BLaER1 (cell line): Measurements from ENCODE around the gene NSMCE4A.
"Not testable (repeated sequence)": the region's sequence is repeated elsewhere in the genome, so short reads cannot be mapped to it uniquely, and the experiment has no call there.

Experiments
- H3K27ac ChIP-seq: shearing (Covaris generic); formaldehyde crosslinking; 2 replicates; pipeline ENCODE4 v1.8.1; 2022
- H3K27me3 ChIP-seq: shearing (Covaris generic); formaldehyde crosslinking; 2 replicates; pipeline ENCODE4 v1.8.1; 2022
- H3K36me3 ChIP-seq: shearing (Covaris generic); formaldehyde crosslinking; 2 replicates; pipeline ENCODE4 v1.8.1; 2022
- H3K4me1 ChIP-seq: shearing (Covaris generic); formaldehyde crosslinking; 2 replicates; pipeline ENCODE4 v1.8.1; 2022
- H3K4me2 ChIP-seq: shearing (Covaris generic); formaldehyde crosslinking; 2 replicates; pipeline ENCODE4 v1.8.1; 2022
- H3K4me3 ChIP-seq: shearing (Covaris generic); formaldehyde crosslinking; 2 replicates; pipeline ENCODE4 v1.8.1; 2022
- H3K9ac ChIP-seq: shearing (Covaris generic); formaldehyde crosslinking; 2 replicates; pipeline ENCODE4 v1.8.1; 2022
- H3K9me3 ChIP-seq: shearing (Covaris generic); formaldehyde crosslinking; 2 replicates; pipeline ENCODE4 v1.8.1; 2022
- H4K20me1 ChIP-seq: shearing (Covaris generic); formaldehyde crosslinking; 2 replicates; pipeline ENCODE4 v1.8.1; 2022
- Cebpa-rat ChIP-seq: shearing (Covaris generic); IDR thresholded peaks from 2 replicates; pipeline ENCODE4 v1.8.1; 2022

NSMCE4A gene

DNA sequence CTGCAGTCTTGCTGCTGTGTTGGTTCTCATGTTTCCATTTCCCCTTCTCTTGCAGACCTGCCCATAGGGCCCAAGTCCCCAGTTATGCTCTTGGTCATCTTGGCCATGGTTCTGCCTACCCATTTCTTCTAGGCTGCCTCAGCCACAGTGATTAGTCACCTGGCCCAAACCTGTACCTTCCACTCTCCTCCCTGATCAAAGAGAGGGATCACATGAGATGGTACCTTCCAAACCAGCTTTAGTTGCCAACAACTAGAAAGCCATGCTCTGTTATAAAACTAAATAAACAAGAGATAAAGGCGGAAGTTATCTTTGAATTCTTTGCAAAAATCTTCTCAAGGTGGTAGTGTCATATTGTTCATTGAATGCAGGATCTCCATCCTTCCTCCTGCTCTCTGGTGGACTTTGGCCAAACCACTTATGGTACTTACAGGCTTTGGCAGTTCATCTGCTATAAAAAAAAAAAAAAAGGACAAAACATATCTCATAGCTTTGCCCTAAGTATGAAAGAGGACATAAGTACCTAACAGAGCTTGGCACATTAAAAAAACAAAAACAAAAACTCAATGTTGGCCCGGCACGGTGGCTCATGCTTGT is 39.7 kb upstream of the NSMCE4A start:
- Histone ChIP-seq H3K27ac (no peak overlapping the region), H3K36me3 (no peaks in the 10 kb centered on the region), H3K4me1 (peaks cover 14% of the 10 kb centered on the region), H3K9ac (no peak overlapping the region), H3K4me2 (no peak overlapping the region), H4K20me1 (no peaks in the 10 kb centered on the region), H3K27me3 (no peaks in the 10 kb centered on the region), H3K9me3 (no peaks in the 10 kb centered on the region; the same call in 1 of the 2 replicates), H3K4me3 (no peak overlapping the region)
- no peak for TF ChIP-seq Cebpa-rat

DNA sequence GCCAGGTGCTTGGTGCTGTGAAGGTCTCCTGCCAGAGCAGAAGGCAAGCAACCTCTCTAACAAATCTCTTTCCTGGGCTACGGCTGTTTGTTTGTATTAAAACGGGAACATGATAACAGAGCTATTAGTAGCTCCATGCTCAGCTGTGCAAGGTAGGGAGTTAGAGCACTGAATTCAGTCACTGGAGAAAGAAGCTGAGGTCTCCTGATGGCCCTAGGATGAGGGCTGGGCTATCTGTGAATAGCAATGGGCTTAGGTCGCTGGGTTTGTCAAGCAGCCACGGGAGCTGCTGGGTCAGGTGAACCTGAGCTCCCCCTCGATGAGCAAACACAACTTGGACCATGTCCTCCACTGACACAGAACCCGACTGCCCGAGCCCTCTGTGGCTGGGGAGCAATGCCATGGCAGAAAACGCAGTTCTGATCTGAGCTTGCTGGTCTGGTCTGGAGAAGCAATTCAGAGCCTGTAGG is 38.3 kb upstream of the NSMCE4A start:
- no peak for TF ChIP-seq Cebpa-rat
- Histone ChIP-seq H3K4me1 (peaks cover 14% of the 10 kb centered on the region), H3K36me3 (no peaks in the 10 kb centered on the region), H4K20me1 (no peaks in the 10 kb centered on the region), H3K4me3 (no peak overlapping the region), H3K27me3 (no peaks in the 10 kb centered on the region), H3K9ac (no peak overlapping the region), H3K9me3 (no peaks in the 10 kb centered on the region; the same call in 1 of the 2 replicates), H3K4me2 (no peak overlapping the region), H3K27ac (no peak overlapping the region)

DNA sequence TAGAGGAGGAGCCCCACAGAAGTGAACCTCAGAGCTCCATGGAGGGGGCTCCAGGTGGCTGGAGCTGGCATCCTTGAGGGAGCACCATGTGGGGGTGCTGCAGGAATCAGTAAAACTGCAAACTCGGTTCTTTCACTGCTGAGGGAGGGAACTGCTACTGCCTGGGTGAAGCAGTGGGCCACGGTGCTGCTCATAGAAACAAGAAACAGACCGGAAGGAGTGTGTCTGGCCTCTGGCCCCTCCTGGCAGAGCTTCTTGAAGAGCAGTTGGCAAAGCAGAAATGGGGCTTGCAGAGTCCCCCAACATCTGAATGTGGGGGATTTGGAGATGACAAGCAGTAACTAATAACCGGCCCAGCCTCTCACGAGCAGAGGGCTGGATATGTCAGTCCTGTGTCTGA is 37.7 kb upstream of the NSMCE4A start:
- Histone ChIP-seq H4K20me1 (no peaks in the 10 kb centered on the region), H3K4me2 (no peak overlapping the region), H3K27me3 (no peaks in the 10 kb centered on the region), H3K4me1 (peaks cover 14% of the 10 kb centered on the region), H3K27ac (no peak overlapping the region), H3K9ac (no peak overlapping the region), H3K36me3 (no peaks in the 10 kb centered on the region), H3K9me3 (no peaks in the 10 kb centered on the region; the same call in 1 of the 2 replicates), H3K4me3 (no peak overlapping the region)
- TF ChIP-seq Cebpa-rat: no peak

DNA sequence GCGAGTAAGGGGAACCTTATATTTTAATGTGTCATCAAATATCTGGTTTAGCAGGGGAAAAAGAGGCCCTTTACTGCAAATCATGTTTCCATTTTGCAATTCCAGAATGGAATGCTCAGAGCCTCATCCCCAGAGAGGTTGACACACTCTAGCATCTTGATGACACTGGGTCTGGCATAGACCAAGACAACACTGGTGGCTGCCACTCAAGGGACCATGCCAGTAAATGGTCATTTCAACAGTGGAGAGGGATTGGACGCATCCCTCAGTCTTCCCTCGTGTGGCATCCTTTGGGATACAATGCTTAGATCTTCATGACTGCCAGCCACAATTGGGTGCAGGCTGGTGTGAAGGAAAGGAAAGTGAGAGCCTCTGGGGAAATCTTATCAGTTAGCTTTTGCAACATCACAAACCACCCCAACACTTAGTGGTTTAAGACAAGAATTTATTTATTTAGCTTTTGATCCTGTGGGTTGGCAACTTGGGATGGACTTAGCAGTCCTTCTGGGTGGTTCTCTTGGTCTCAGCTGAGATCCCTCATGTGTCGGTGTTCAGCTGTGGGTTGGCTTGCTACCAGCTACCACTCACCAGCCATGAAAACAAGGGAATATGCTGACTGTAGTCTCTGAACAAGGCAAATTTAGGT is 35.5 kb upstream of the NSMCE4A start:
- Histone ChIP-seq H3K4me1 (peaks cover 14% of the 10 kb centered on the region), H3K27me3 (no peaks in the 10 kb centered on the region), H3K36me3 (no peaks in the 10 kb centered on the region), H4K20me1 (no peaks in the 10 kb centered on the region), H3K9me3 (no peaks in the 10 kb centered on the region; the same call in 1 of the 2 replicates), H3K9ac (no peak overlapping the region), H3K4me2 (peak overlapping the region; percentile 52), H3K27ac (no peak overlapping the region), H3K4me3 (no peak overlapping the region)
- no peak for TF ChIP-seq Cebpa-rat

DNA sequence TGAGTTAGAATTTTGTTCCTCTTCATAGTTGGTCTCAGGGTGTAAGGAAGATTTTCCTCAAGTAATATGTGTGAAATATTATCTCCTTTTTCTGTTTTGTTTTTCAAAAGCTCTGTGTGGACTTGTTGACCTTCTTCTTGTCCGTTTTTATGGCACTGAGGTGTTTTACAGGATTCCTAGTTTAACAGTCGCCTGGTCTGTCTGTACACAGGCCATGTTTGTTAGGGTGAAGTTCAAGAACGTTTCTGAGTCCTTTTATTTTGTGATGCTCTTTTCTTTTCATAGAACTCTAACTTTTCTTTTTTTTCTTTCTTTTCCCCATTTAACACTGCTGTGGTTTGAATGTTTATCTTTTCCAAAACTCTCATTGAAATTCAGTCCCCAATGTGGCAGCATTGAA is 32.4 kb upstream of the NSMCE4A start:
- no peak overlapping the region for H3K27ac ChIP-seq
- H3K4me1 ChIP-seq: peaks cover 14% of the 10 kb centered on the region
- no peaks in the 10 kb centered on the region for H4K20me1 ChIP-seq
- no peak overlapping the region for H3K4me3 ChIP-seq
- H3K27me3 ChIP-seq: no peaks in the 10 kb centered on the region
- H3K9me3 ChIP-seq: peaks cover 6% of the 10 kb centered on the region; the same call in 1 of the 2 replicates
- H3K9ac ChIP-seq: no peak overlapping the region
- H3K36me3 ChIP-seq: no peaks in the 10 kb centered on the region
- no peak for TF ChIP-seq Cebpa-rat
- H3K4me2 ChIP-seq: no peak overlapping the region

DNA sequence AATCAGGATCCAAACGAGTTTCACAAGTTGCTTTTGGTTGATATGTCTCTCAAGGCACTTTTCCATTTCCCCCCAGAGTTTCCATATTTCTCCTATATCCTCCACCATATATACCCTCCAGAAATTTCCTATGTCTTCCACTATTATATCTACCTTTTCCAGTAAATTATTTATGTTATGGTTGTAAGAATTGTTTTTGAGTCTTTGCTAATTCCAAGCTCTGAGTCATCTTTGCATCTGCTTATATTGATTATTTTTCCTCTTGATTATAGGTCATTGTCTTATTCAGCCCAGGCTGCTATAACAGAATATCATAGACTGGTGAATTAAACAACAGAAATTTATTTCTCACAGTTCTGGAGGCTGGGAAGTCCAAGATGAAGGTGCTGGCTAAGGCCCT is 26.7 kb upstream of the NSMCE4A start:
- TF ChIP-seq Cebpa-rat: no peak; the same call in 1 of the 2 replicates
- no peak overlapping the region for H3K9ac ChIP-seq
- H3K27me3 ChIP-seq: no peaks in the 10 kb centered on the region
- no peaks in the 10 kb centered on the region for H3K36me3 ChIP-seq
- H3K4me1 ChIP-seq: no peaks in the 10 kb centered on the region
- H3K9me3 ChIP-seq: peaks cover 31% of the 10 kb centered on the region
- H3K4me2 ChIP-seq: no peak overlapping the region
- no peak overlapping the region for H3K4me3 ChIP-seq
- H4K20me1 ChIP-seq: no peaks in the 10 kb centered on the region
- H3K27ac ChIP-seq: no peak overlapping the region

DNA sequence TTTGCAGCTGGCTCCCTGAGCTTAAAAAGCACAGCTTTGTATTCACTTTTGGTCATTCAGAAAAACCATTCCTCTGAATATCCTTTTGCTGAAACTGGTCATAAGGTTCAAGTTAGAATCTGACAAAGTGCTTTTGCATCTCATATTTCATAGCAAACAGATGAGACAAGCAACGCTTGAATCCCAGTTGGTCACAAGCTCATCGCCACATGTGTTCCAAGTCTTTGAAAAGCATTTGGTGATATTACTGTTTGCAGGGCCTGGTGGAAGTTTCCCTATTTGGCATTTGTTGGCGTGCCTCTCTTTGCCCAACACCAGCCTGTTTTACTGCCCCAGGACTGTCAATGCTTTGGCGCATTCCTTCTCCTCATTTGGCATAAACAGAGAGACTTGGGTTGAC is 24.3 kb upstream of the NSMCE4A start:
- no peaks in the 10 kb centered on the region for H3K4me1 ChIP-seq
- no peaks in the 10 kb centered on the region for H3K36me3 ChIP-seq
- H3K27ac ChIP-seq: no peak overlapping the region
- TF ChIP-seq Cebpa-rat: no peak
- no peak overlapping the region for H3K4me2 ChIP-seq
- H3K9me3 ChIP-seq: peaks cover 31% of the 10 kb centered on the region
- H3K4me3 ChIP-seq: no peak overlapping the region
- no peak overlapping the region for H3K9ac ChIP-seq
- H4K20me1 ChIP-seq: no peaks in the 10 kb centered on the region
- H3K27me3 ChIP-seq: no peaks in the 10 kb centered on the region

DNA sequence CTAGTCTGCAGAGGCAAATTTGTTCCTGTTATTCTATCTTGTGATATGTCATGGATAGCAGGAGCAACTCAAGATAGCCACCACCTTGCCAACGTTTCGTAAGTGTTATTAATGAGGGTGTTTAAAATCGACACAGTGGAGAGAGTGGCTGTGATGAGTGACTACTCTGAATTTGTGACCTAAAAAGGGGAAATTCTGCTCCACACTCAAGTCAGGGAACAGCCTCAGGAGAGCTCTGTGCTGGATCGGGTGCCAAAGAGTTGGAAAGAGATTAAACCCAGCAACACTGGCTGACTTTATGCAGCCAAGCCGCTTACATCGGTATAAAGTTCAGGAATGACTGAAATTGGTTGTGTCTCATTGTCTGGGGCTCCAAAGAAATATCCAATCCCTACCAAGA is 23.4 kb upstream of the NSMCE4A start:
- Histone ChIP-seq H3K9ac (no peak overlapping the region), H4K20me1 (no peaks in the 10 kb centered on the region), H3K4me3 (no peak overlapping the region), H3K4me1 (no peaks in the 10 kb centered on the region), H3K36me3 (no peaks in the 10 kb centered on the region), H3K27ac (no peak overlapping the region), H3K4me2 (no peak overlapping the region), H3K27me3 (no peaks in the 10 kb centered on the region), H3K9me3 (peaks cover 31% of the 10 kb centered on the region)
- no peak for TF ChIP-seq Cebpa-rat

DNA sequence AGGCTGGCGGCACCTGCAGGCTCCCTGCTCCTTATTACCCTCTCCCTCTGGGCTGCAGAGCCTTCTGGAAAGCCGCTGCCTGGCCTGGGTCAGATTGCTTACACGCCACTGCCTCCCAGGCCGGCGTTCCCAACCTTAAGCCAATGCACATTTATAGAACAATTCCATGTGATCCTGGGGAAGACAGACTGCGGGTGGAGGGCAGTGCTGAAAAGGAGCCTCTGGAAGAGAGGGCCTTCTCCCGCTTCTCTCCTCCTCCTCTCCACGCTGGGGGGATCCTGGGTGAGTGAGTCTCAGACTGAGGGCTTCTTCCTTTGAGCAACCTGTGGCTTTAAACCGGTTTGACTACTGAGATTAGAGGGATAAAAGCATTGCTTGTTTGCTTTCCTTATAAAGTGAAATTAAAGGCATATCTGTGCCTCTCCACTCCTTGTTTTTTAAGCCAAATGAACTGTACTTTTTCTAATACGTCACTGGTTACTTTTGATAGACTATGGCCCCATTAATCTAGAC is 19.5 kb upstream of the NSMCE4A start:
- no peak overlapping the region for H3K4me2 ChIP-seq

DNA sequence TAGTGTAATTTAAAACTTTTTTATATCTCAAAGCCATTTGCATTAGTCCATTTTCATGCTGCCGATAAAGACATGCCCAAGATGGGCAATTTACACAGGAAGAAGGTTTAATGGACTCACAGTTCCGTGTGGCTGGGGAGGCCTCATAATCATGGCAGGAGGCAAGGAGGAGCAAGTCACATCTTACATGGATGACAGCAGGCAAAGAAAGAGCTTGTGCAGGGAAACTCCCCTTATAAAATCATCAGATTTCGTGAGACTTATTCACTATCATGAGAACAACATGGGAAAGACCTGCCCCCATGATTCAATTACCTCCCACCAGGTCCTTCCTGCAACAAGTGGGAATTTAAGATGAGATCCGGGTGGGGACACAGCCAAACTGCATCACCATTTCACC is 16.7 kb upstream of the NSMCE4A start:
- not testable (repeated sequence) for H3K27me3 ChIP-seq, H3K9ac ChIP-seq, H3K36me3 ChIP-seq, H3K4me2 ChIP-seq, H3K4me1 ChIP-seq, H3K9me3 ChIP-seq, H3K4me3 ChIP-seq, H4K20me1 ChIP-seq, H3K27ac ChIP-seq

More for the DNA sequence above, 19.5 kb upstream of the NSMCE4A start:
- no peak overlapping the region for H3K9ac ChIP-seq
- H3K36me3 ChIP-seq: no peaks in the 10 kb centered on the region
- H3K27ac ChIP-seq: no peak overlapping the region
- TF ChIP-seq Cebpa-rat: no peak
- H3K4me3 ChIP-seq: no peak overlapping the region
- no peaks in the 10 kb centered on the region for H4K20me1 ChIP-seq
- no peaks in the 10 kb centered on the region for H3K9me3 ChIP-seq
- H3K4me1 ChIP-seq: no peaks in the 10 kb centered on the region
- no peaks in the 10 kb centered on the region for H3K27me3 ChIP-seq
